ENCODE data around the gene ART4.

Gene ART4

DNA sequence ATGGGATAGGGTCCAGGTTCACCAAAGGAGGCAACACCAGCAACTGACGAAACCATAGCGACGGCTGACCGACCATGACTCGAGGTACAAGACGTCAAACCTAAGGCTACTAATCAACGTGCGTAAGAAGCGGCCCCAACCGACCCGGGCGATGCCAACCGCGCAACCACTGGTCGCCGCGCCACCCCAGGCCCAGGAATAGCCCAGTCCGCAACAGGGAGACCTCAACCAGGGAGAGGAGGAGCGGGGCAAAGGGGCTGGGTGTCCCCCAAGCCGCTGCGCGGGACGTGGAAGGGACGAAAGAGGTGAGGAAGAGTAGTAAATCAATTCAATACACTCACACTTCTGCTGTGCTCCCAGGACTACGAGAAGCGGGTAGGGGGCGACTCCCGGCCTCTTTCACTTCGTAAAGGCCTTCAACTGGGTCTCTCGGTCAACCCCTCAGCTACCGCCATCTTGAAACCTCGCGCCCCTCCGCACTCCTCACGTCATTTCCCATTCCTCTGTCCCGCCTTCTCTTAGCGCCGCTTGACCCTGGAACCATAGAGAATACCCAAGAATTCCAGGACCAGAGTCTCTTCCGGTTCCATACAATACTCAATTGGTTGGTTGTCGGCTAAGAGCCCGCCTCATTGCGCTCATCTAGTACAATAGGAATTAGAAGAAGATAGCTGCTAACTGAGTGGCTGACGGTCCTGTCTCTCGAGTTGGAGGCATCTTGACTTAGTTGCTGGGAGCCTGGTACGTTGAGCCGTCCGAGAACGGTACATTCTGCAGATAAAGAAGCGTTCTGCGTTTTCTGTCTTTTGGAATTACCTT lies 40.1 kb downstream of the ART4 start, which contains the start of the genes C12orf60 and WBP11:
TSS of gene C12orf60 (plus strand) at position 660 of the 819 bp plus-strand sequence. CDS start 19,266 bp downstream, outside the sequence.
TSS of gene WBP11 (minus strand) at position 468 of the 819 bp plus-strand sequence. CDS start 2,095 bp downstream, outside the sequence.
- peak within 1 kb of the TSS; percentile 76 for H3K4me3 ChIP-seq (ENCODE audit: low read depth, low read length, poor library complexity, severe bottlenecking)
- peaks cover 24% of the 10 kb centered on the region for H3K36me3 ChIP-seq (ENCODE audit: insufficient read depth, low read length)
- H4K20me1 ChIP-seq (ENCODE audit: insufficient read depth, low read length): no peaks in the 10 kb centered on the region
- H3K4me1 ChIP-seq (ENCODE audit: insufficient read depth, low read length, severe bottlenecking): peaks cover 32% of the 10 kb centered on the region
- peak within 1 kb of the TSS; percentile 54 for H3K27ac ChIP-seq (ENCODE audit: low read depth, low read length, poor library complexity, severe bottlenecking)
- no peaks in the 10 kb centered on the region for H3K9me3 ChIP-seq (ENCODE audit: low read length)
- peak within 1 kb of the TSS; percentile 91 for H3K4me2 ChIP-seq (ENCODE audit: low read length)
- TF ChIP-seq CTCF (IDR thresholded peaks at IDR 0.05; ENCODE audit: low read length): no peak
- TF ChIP-seq EZH2 (IDR thresholded peaks at IDR 0.05; ENCODE audit: borderline replicate concordance, low read length): no peak
- peaks cover 46% of the 10 kb centered on the region for H3K79me2 ChIP-seq (ENCODE audit: insufficient read depth, low read length)
- peak within 1 kb of the TSS; percentile 78 for H3K9ac ChIP-seq (ENCODE audit: low read length)
- no peaks in the 10 kb centered on the region for H3F3A ChIP-seq (ENCODE audit: insufficient read depth, low read length)
- H3K27me3 ChIP-seq (ENCODE audit: insufficient read depth, low read length): no peaks in the 10 kb centered on the region
- peak within 1 kb of the TSS; percentile 36 for H2AFZ ChIP-seq (ENCODE audit: low read length)
- no peaks in the 10 kb centered on the region for H3K9me2 ChIP-seq (ENCODE audit: low read depth, low read length)

DNA sequence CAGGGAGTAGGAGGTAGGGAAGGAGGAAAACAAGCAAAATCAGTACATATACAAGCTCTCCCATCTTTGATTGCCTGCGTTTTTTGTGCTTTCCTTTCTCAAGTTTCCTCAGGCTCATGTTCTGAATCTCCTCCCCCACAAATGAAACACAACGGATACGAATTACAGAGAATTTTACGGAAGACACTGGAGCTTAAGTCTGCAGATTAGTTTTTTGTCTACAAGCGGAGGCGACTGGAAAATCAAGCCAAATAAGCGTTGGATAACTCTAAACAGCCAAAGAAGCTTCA lies 40.7 kb downstream of the ART4 start:
- Histone ChIP-seq H3K36me3 (ENCODE audit: insufficient read depth, low read length) (peaks cover 29% of the 10 kb centered on the region), H4K20me1 (ENCODE audit: insufficient read depth, low read length) (no peaks in the 10 kb centered on the region), H3K4me1 (ENCODE audit: insufficient read depth, low read length, severe bottlenecking) (peaks cover 32% of the 10 kb centered on the region), H3K9me3 (ENCODE audit: low read length) (no peaks in the 10 kb centered on the region), H3K27me3 (ENCODE audit: insufficient read depth, low read length) (no peaks in the 10 kb centered on the region), H3K4me3 (ENCODE audit: low read depth, low read length, poor library complexity, severe bottlenecking) (peak overlapping the region; percentile 76), H3K9me2 (ENCODE audit: low read depth, low read length) (no peaks in the 10 kb centered on the region), H3K27ac (ENCODE audit: low read depth, low read length, poor library complexity, severe bottlenecking) (peak overlapping the region; percentile 54), H2AFZ (ENCODE audit: low read length) (no peak overlapping the region), H3K4me2 (ENCODE audit: low read length) (peak overlapping the region; percentile 91), H3K9ac (ENCODE audit: low read length) (peak overlapping the region; percentile 78), H3F3A (ENCODE audit: insufficient read depth, low read length) (no peaks in the 10 kb centered on the region), H3K79me2 (ENCODE audit: insufficient read depth, low read length) (peaks cover 46% of the 10 kb centered on the region)
- TF ChIP-seq CTCF (IDR thresholded peaks at IDR 0.05; ENCODE audit: low read length) (no peak), EZH2 (IDR thresholded peaks at IDR 0.05; ENCODE audit: borderline replicate concordance, low read length) (no peak)

DNA sequence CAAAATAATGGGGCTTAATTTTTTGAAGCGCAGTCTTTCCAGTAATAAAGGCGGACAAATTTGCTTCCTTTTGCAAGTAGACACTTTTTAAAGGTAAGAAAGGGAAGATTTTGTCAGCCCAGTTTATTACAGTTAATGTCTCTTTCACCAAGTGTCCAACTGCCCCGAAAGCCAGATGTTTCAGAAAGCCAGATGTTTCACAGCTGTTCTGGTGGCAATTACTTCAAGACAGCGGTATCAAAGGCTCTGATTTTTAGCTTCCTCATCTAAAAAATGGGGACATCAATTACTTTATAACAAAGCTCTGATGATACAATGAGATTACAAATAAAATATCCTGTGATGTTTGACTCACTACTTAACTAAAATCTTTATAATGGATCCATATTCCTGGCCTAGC lies 41.1 kb downstream of the ART4 start:
- H3K9ac ChIP-seq (ENCODE audit: low read length): peak overlapping the region; percentile 78
- H3K9me3 ChIP-seq (ENCODE audit: low read length): no peaks in the 10 kb centered on the region
- no peak overlapping the region for H2AFZ ChIP-seq (ENCODE audit: low read length)
- H3K4me1 ChIP-seq (ENCODE audit: insufficient read depth, low read length, severe bottlenecking): peaks cover 32% of the 10 kb centered on the region
- no peaks in the 10 kb centered on the region for H3K9me2 ChIP-seq (ENCODE audit: low read depth, low read length)
- peak overlapping the region; percentile 91 for H3K4me2 ChIP-seq (ENCODE audit: low read length)
- no peaks in the 10 kb centered on the region for H4K20me1 ChIP-seq (ENCODE audit: insufficient read depth, low read length)
- no peaks in the 10 kb centered on the region for H3F3A ChIP-seq (ENCODE audit: insufficient read depth, low read length)
- peak overlapping the region; percentile 76 for H3K4me3 ChIP-seq (ENCODE audit: low read depth, low read length, poor library complexity, severe bottlenecking)
- H3K79me2 ChIP-seq (ENCODE audit: insufficient read depth, low read length): peaks cover 46% of the 10 kb centered on the region
- no peak overlapping the region for H3K27ac ChIP-seq (ENCODE audit: low read depth, low read length, poor library complexity, severe bottlenecking)
- H3K27me3 ChIP-seq (ENCODE audit: insufficient read depth, low read length): no peaks in the 10 kb centered on the region
- peaks cover 33% of the 10 kb centered on the region for H3K36me3 ChIP-seq (ENCODE audit: insufficient read depth, low read length)
- TF ChIP-seq EZH2 (IDR thresholded peaks at IDR 0.05; ENCODE audit: borderline replicate concordance, low read length) (no peak), CTCF (IDR thresholded peaks at IDR 0.05; ENCODE audit: low read length) (no peak)
